ENCODE results near the gene RETREG1.

RETREG1 gene

GRCh38 chr5:16521521-16522483 is 95.0 kb downstream of the RETREG1 start:
- no peak for DNase-seq

- DNase-seq, result no peak
Measured at GRCh38 chr5:16520841-16521240, 96.0 kb downstream of the RETREG1 start.

DNA sequence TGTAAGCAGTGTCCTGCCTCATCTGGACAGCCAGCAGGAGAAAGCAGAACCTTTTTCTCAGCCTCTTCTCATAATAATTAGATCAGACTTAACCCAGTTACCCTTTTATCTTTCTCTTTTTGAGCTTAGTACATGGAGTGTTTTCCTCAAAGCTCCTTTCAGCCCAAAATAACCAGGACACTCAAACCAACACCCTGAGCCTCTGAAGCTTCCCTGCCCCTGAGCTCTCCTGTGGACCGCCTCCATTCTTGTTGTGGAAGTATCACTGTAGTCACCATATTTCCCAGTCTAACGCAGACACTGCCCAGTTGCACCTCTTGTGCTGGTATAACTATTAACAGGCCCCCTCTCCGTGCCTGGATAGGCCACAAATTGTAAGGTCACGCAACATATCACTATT is 97.4 kb downstream of the RETREG1 start:
- no peak for DNase-seq

GRCh38 chr5:16518606-16519005 is 98.2 kb downstream of the RETREG1 start:
- DNase-seq, result no peak

DNA sequence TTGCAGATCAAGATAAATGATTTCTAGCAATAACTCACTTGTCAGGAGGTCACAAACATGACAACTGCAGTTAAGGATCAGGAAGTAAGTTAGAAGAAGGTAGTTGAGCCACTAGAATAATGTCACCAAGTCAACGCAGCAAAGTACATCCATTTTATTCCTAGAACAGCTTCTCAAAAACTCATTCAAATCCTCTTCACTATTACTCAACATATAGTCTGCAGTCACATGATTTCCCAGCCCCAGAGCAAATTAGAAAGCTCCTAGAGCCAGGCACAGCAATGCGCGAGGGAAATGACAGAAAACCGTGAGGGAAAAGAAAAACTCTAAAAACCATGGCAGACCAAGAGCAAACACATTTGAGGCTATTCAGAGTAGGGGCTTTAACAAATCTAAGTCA is 101.3 kb downstream of the RETREG1 start:
- no peak for DNase-seq

DNA sequence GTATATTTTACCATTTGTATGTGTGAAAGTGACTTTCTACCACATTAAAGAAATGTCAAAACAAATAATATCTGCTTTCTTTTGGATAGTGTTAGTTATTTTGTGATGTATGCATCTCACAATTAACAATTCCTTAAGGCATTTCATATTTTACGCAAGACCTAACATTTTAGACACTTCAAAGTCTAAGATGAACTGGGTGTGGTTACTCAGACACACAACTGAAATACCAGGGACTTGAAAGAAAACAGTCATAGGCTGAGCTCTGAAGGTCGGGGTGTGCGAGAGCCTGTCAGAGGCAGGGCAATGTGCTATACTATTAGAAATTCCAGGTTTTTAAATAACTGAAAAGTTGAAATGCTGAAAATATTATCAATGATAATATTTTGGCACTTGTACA is 106.7 kb downstream of the RETREG1 start:
- no peak for DNase-seq

- peak; percentile 27 to 47 (median 44) for DNase-seq
Measured at GRCh38 chr5:16508730-16509531, 107.9 kb downstream of the RETREG1 start.

GRCh38 chr5:16507716-16508115 is 109.1 kb downstream of the RETREG1 start:
- DNase-seq, result no peak

DNA sequence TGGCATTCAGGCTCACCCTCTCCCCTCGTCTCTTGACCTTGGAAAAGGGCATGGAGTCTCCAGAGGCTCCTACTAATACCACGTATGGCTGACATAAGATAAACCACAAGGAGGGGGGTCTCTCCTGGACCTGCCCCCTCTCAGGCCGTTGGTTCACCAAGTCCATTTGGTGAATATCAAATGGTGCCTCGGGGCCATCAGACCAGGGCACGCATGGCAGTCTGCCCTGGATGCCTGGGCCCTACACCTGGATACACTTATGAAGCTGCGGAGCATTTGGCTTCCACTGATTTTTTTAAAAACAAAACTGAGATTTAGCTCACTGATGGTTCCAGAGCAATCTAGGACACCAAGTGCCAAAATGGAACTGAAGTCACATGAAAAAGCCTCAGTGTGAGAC is 110.9 kb downstream of the RETREG1 start:
- DNase-seq, result no peak

- no peak for DNase-seq
Measured at GRCh38 chr5:16505140-16505891, 111.5 kb downstream of the RETREG1 start.

GRCh38 chr5:16504571-16504970 is 112.2 kb downstream of the RETREG1 start:
- DNase-seq, result no peak

DNA sequence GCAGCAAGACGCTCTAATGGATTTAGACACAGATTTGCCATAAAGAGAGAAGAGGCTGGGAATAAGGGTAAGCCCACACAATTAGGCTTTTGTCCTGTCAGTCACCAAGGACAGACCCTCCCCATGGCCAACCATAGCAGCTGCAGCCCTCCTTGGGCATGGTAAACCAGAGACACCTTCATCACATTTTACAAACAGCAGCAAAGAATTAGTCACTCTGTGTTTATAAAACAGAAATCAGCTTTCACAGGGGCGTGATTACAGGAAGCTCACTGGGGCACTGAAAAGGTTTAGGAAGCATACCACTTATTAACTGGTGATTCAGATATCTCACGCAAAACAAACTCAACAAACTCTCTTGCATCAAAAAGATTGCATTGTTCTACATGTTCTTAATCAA is 113.9 kb downstream of the RETREG1 start:
- DNase-seq, result no peak

DNA sequence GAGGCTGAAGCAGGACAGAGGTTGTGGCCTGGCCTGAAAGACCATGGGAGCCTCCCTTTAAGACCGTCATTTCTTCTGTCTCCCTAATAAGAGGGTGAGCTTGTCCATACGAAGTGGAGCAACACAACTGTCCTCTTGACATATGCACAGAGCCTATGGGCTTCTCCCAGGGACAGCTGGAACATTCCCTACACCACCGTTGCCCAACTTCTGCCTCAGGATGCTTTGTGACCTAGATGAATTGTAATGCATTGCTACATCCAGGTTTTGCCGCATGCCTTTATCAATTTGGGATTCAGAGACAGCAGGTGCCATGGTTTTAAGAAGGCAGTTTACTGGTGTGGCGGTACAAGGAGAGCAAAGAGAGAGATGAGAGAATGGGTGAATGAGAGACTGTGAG is 116.8 kb downstream of the RETREG1 start:
- no peak for DNase-seq

DNA sequence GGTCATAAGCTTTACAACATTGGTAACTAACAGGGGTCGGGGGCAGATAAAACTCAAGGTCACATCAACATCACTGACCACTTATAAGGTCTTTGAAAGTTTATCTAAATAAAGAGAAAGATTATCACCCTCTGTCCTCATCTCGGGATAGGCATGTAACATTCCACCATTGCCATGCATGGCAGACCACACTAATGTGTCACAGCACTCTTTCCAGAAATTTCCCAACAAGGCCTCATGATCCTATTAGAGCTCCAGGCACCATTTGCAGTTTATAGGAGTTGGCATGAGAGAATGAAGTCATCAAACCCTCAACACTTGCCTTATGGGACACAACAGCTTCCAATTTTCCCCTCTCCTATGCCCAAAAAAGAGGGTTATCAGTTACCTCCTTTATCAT is 119.3 kb downstream of the RETREG1 start:
- no peak for DNase-seq

GRCh38 chr5:16493261-16493660 is 123.5 kb downstream of the RETREG1 start:
- no peak for DNase-seq

DNA sequence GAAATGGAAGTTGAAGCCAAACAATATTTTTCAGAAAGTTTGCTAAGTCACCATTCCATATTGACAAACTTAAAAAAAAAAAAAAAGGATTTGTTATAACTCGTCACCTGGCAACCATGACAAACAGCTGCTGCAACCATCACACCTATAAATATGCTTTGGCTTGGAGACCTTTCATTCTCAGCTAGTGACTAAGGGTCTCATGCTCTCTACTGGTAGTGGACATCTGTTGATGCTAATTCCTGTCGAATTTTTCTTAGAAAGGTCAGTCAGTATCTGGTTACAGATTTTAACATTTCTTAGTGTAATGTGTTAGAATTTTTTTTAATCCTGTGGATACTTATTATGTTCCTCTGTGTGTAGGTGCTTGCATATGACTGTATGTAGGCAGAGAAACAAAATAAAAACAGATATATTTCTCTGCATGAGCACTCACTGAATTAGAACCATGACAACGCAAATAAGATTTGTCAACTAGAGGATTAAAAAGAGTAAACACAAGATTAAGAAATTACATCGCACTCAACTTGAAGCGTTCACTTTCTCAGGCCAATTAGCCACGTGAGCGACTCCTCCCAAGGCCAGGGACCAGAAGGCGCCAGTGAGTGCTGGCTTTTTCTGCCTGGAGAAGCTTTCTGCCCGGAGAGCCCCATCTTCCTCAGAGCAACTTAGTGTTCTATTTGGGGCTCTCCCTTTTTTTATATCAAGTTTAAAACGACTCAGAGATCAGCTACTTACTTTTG is 124.2 kb downstream of the RETREG1 start:
- no peak for DNase-seq

DNA sequence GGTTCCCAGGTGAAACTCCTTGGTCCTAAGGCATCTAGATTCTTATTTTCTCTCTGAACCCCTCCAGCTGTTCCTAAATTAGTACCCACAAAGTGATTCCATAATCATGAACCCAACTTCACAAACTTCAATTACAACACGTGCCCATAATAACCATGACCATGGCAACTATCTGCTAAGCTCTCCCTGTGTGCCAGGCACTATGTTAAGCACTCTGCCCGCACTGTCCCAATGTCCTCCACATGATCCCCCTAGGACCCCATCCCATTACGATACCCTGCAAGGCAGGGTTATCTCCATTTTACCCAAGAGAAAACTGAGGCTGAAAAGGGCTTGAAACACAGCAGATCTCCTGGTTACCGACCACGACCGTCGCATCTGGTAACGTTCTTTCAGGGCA is 125.9 kb downstream of the RETREG1 start:
- no peak for DNase-seq

DNA sequence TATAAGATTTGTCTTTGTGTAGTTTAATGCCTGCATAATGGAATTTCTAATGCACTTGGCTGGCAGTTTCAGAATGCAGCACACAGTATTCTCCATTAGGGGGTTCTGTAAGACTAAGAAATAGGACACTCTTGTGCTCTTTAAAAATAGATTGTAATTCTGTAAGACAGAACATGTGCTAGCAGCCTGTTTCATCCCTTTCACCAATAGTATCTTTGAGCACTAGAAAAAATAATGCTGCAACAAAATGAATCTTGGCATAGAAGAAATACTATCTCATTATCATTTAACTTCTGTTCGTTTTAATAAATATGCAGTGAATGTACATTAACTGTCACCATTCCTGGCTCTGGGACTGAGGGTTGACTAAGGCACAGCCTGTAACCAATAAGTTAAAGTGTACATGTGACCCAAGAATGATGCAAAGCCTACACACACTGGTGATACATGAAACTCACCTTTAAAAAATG is 127.4 kb downstream of the RETREG1 start:
- DNase-seq, result peak; percentile 25 to 58 (median 53)

- peak in 1 of 3 donors; percentile 8 for DNase-seq
Measured at GRCh38 chr5:16487456-16487855, 129.3 kb downstream of the RETREG1 start.

DNA sequence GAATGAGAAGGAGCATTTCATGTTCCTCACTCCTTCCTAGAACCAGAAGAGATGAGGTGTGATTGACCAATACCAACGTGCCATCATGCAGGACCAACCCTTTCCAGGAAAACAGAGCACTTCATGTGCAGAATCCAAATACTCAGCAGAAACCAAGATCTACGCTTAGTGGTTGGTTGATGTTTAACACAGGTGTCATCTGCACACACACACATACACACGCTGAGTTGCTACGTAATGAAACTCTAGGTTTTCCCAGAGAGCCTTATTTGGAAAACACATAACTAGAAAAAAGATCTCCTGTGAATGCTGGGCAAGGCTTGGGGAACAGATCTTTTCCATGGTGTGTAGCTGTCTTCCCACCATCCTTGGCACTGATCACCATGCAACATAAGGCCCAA is 130.1 kb downstream of the RETREG1 start:
- DNase-seq, result peak in 1 of 3 donors; percentile 11

DNA sequence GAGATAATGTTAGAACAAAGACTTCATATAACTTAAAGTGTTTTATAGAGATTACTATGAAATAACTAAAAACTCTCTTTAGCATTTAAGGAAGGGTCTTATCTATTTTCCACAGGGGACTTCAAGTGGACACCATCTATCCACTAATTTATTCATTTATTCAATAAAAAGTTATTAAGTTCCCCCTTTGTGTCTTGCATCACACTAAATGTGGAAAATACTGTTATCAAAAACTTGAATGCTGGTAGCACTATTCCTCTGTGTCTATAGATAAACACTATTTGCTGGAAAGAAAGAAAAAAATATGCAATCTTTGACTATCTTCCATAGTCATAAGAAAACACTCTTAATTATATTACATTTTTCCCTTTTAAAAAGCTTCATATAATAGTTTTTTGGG is 131.1 kb downstream of the RETREG1 start:
- no peak for DNase-seq

GRCh38 chr5:16484081-16484480 is 132.7 kb downstream of the RETREG1 start:
- DNase-seq, result no peak

Measured in suppressor macrophage treated with lipopolysaccharide for 1 hour (primary cell).